OCI-LY3 (cell line): ENCODE results near the gene ZMYM4.

Source experiments
- CTCF ChIP-seq: fragments of 200-600, 300-600 bp; sonication (generic); IDR thresholded peaks from 2 replicates; pipeline ENCODE4 v1.5.1; 2014; ENCODE audit warnings: antibody characterized with exemption, low read length, low read depth
- EZH2phosphoT487 ChIP-seq: fragments of 200-600 bp; shearing (Covaris generic); IDR thresholded peaks from 2 replicates; pipeline ENCODE4 v1.6.1; 2018; ENCODE audit warnings: antibody characterized with exemption, mixed run types, low read depth

DNA sequence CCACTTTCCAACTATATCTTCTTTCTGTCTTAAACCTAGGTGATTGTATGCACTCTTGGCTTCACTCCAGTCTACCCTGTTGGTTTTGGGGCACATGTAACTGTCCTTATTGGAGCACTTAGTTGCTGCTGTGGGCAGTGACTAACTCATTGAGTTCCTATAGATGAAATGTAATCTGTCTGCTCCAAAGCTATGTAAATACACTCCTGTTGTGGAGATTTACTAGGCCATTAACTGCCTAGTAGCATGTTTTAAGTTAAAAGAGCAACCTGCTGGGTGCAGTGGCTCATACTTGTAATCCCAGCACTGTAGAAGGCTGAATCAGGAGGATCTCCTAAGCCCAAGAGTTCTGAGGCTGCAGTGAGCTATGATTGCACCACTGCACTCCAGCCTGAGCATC, 137.6 kb downstream of the ZMYM4 start:
- TF ChIP-seq CTCF (no peak), EZH2phosphoT487 (no peak)
